Daoy (cell line): Measurements from ENCODE around the gene ADAMTS14. TPM values are rescaled to one million over a fixed set of nuclear protein-coding genes. Genes with fewer than 3 reads are reported as not detected.
"Not testable (repeated sequence)": the region's sequence is repeated elsewhere in the genome, so short reads cannot be mapped to it uniquely, and the experiment has no call there.

Experiments used
- DNase-seq: peaks from one replicate; pipeline ENCODE4 v3.0.0-alpha.2; 2015; ENCODE audit warnings: low read depth
- total RNA-seq: library from RNA; depleted of rRNA; stranded (reverse); fragments of >200 nt; shearing (Covaris generic); gene quantifications from 2 replicates; pipeline ENCODE4 v1.2.3, GENCODE V29; 2014

ADAMTS14 gene
- total RNA-seq, 1 experiment from 2014 or later, result 0.06 TPM

GRCh38 chr10:70750156-70750703 lies 77.9 kb downstream of the ADAMTS14 start:
- no peak for DNase-seq

GRCh38 chr10:70751356-70751755 lies 79.0 kb downstream of the ADAMTS14 start:
- no peak for DNase-seq

- DNase-seq, result no peak
Observed at GRCh38 chr10:70751991-70752390, 79.7 kb downstream of the ADAMTS14 start.

- DNase-seq, result no peak
Observed at GRCh38 chr10:70752571-70752970, 80.3 kb downstream of the ADAMTS14 start.

- no peak for DNase-seq
Observed at GRCh38 chr10:70753026-70753663, 80.8 kb downstream of the ADAMTS14 start.

GRCh38 chr10:70753841-70754621 lies 81.7 kb downstream of the ADAMTS14 start:
- DNase-seq, result no peak

- no peak for DNase-seq
Observed at GRCh38 chr10:70756700-70757360, 84.5 kb downstream of the ADAMTS14 start.

- no peak for DNase-seq
Observed at GRCh38 chr10:70757856-70758255, 85.5 kb downstream of the ADAMTS14 start.

GRCh38 chr10:70758757-70759514 lies 86.6 kb downstream of the ADAMTS14 start:
- DNase-seq, result peak; percentile 55

- no peak for DNase-seq
Observed at GRCh38 chr10:70759781-70760180, 87.5 kb downstream of the ADAMTS14 start.

- DNase-seq, result no peak
Observed at GRCh38 chr10:70760271-70760787, 88.0 kb downstream of the ADAMTS14 start.

- no peak for DNase-seq
Observed at GRCh38 chr10:70761031-70761601, 88.8 kb downstream of the ADAMTS14 start.

- no peak for DNase-seq
Observed at GRCh38 chr10:70761727-70762350, 89.5 kb downstream of the ADAMTS14 start.

GRCh38 chr10:70762441-70763175 lies 90.3 kb downstream of the ADAMTS14 start:
- no peak for DNase-seq

GRCh38 chr10:70763567-70763966 lies 91.3 kb downstream of the ADAMTS14 start:
- DNase-seq, result no peak

GRCh38 chr10:70765794-70766594 lies 93.7 kb downstream of the ADAMTS14 start:
- DNase-seq, result no peak

GRCh38 chr10:70768026-70768685 lies 95.8 kb downstream of the ADAMTS14 start:
- not testable (repeated sequence) for DNase-seq

GRCh38 chr10:70769121-70769520 lies 96.8 kb downstream of the ADAMTS14 start:
- no peak for DNase-seq

GRCh38 chr10:70770001-70770400 lies 97.7 kb downstream of the ADAMTS14 start:
- DNase-seq, result no peak
